ENCODE results near the gene DHRSX. TPM values are rescaled to one million over a fixed set of nuclear protein-coding genes. Genes with fewer than 3 reads are reported as not detected.
"Not testable (repeated sequence)": the region's sequence is repeated elsewhere in the genome, so short reads cannot be mapped to it uniquely, and the experiment has no call there.

The DHRSX gene
- total RNA-seq, 3 donors from 2014 or later: 24.3 to 39.0 (median 29.2) TPM

DNA sequence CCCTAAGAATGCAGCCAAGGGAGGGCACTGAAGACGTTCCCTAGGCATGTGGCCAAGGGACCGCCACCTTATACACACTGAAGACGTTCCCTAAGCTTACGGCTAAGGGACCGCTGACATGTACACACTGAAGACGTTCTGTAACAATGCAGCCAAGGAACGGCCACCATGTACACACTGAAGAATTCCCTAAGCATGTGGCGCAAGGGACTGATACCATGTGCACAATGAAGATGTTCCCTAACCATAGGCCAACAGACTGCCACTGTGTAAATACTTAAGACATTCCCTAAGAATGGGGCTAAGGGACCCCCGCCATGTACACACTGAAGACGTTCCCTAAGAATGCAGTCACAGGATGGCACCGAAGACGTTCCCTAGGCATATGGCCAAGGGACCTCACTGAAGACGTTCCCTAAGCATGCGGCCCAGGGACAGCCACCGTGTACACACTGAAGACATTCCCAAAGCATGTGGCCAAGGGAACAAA, 36.1 kb downstream of the DHRSX start:
- Histone ChIP-seq H3K36me3 (no peaks in the 10 kb centered on the region), H3K4me1 (no peaks in the 10 kb centered on the region), H3K4me3 (no peak overlapping the region), H3K27me3 (no peaks in the 10 kb centered on the region), H3K27ac (no peak overlapping the region), H3K9me3 (no peaks in the 10 kb centered on the region)
- no peak for DNase-seq (ENCODE audit: low spot score in 2 of 2)
- TF ChIP-seq, protein P1, sequence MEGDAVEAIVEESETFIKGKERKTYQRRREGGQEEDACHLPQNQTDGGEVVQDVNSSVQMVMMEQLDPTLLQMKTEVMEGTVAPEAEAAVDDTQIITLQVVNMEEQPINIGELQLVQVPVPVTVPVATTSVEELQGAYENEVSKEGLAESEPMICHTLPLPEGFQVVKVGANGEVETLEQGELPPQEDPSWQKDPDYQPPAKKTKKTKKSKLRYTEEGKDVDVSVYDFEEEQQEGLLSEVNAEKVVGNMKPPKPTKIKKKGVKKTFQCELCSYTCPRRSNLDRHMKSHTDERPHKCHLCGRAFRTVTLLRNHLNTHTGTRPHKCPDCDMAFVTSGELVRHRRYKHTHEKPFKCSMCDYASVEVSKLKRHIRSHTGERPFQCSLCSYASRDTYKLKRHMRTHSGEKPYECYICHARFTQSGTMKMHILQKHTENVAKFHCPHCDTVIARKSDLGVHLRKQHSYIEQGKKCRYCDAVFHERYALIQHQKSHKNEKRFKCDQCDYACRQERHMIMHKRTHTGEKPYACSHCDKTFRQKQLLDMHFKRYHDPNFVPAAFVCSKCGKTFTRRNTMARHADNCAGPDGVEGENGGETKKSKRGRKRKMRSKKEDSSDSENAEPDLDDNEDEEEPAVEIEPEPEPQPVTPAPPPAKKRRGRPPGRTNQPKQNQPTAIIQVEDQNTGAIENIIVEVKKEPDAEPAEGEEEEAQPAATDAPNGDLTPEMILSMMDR (IDR thresholded peaks at IDR 0.05): no peak
- TF ChIP-seq POLR2A (IDR thresholded peaks at IDR 0.05): no peak
- TF ChIP-seq POLR2AphosphoS5 (IDR thresholded peaks at IDR 0.05): no peak
- intact Hi-C loops (cut with DNase I; ENCODE audit: low total_unique reads): no loop called here

DNA sequence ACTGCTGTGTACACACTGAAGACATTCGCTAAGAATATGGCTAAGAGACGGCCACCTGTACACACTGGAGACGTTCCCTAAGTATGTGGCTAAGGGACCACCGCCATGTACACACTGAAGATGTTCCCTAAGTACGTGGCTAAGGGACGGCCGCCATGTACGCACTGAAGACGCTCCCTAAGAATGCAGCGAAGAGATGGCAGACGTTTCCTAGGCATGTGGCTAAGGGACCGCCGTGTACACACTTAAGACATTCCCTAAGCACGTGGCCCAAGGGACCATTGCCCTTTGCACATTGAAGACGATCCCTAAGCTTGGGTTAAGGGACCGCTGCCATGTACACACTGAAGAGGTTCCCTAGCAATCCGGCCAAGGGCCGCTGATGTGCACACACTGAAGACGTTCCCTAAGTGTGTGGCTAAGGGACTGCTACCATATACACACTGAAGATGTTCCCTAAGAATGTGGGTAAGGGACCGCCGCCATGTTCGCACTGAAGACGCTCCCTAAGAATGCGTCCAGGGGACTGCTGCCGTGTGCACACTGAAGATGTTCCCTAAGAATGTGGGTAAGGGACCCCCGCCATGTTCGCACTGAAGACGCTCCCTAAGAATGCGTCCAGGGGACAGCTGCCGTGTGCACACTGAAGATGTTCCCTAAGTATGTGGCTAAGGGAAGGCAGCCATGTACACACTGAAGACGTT, 36.7 kb downstream of the DHRSX start:
- intact Hi-C loops (cut with DNase I; ENCODE audit: low total_unique reads): no loop called here
- Histone ChIP-seq H3K4me1 (no peaks in the 10 kb centered on the region), H3K4me3 (no peak overlapping the region), H3K27ac (no peak overlapping the region), H3K36me3 (no peaks in the 10 kb centered on the region), H3K9me3 (no peaks in the 10 kb centered on the region), H3K27me3 (no peaks in the 10 kb centered on the region)
- TF ChIP-seq POLR2AphosphoS5 (IDR thresholded peaks at IDR 0.05) (no peak), POLR2A (IDR thresholded peaks at IDR 0.05) (no peak)
- TF ChIP-seq, protein P1 (IDR thresholded peaks at IDR 0.05): no peak
- no peak for DNase-seq (ENCODE audit: low spot score in 2 of 2)

- H3K27me3 ChIP-seq; H3K27ac ChIP-seq; H3K36me3 ChIP-seq; H3K9me3 ChIP-seq; H3K4me3 ChIP-seq; H3K4me1 ChIP-seq; DNase-seq (ENCODE audit: low spot score in 2 of 2); intact Hi-C loops (cut with DNase I; ENCODE audit: low total_unique reads): not testable (repeated sequence)
Measured at GRCh38 chrX:2463481-2463880, 37.3 kb downstream of the DHRSX start.

DNA sequence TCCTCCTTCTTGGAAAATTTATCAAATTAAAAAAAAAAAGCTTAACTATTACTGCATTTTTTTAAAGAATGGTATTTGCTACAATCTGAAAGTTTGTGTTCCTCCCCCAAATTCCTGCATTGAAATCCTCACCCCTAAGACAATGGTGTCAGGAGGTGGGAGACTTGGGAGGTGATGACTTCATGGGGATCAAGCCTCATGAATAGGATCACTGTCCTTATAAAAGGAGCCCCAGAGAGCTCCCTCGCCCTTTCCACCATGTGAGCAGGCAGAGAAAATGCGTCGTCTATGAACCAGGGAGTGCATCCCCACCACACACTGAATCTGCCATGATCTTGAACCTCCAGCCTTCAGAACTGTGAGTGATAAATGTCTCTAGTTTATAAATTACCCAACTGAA, 38.0 kb downstream of the DHRSX start:
- Histone ChIP-seq H3K4me3 (no peak overlapping the region), H3K27ac (no peak overlapping the region), H3K9me3 (no peaks in the 10 kb centered on the region), H3K4me1 (no peaks in the 10 kb centered on the region), H3K36me3 (no peaks in the 10 kb centered on the region), H3K27me3 (no peaks in the 10 kb centered on the region)
- no peak for DNase-seq (ENCODE audit: low spot score in 2 of 2)
- intact Hi-C loops (cut with DNase I; ENCODE audit: low total_unique reads): no loop called here
- TF ChIP-seq POLR2AphosphoS5 (IDR thresholded peaks at IDR 0.05) (no peak), POLR2A (IDR thresholded peaks at IDR 0.05) (no peak)
- TF ChIP-seq, protein P1 (IDR thresholded peaks at IDR 0.05): no peak

DNA sequence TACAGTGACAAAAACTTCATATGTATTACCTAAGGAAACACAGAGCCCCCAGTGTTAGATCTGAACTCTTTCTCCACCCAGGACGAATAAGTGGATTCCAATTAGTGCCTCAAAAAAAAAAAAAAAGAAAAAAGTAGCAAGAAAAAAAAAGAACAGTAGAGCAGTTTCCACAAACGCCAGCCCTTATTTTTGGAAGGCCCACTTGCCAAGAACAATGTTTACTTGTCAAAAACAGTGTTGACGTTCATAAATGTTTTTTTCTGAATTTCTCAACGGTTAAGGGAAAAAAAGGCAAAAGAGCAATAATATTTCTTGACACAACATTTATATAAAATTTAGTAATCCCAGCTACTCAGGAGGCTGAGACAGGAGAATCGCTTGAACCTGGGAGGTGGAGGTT, 38.7 kb downstream of the DHRSX start:
- Histone ChIP-seq H3K9me3 (no peaks in the 10 kb centered on the region), H3K36me3 (no peaks in the 10 kb centered on the region), H3K27ac (no peak overlapping the region), H3K4me1 (no peaks in the 10 kb centered on the region), H3K4me3 (no peak overlapping the region), H3K27me3 (no peaks in the 10 kb centered on the region)
- intact Hi-C loops (cut with DNase I; ENCODE audit: low total_unique reads): no loop called here
- DNase-seq (ENCODE audit: low spot score in 2 of 2): no peak
- TF ChIP-seq, protein P1 (IDR thresholded peaks at IDR 0.05): no peak
- no peak for TF ChIP-seq POLR2A (IDR thresholded peaks at IDR 0.05)
- no peak for TF ChIP-seq POLR2AphosphoS5 (IDR thresholded peaks at IDR 0.05)

All from breast epithelium (tissue), 4 donors.